GM18519 (cell line): ENCODE data around the gene CLIC1.

Source experiments
- ATAC-seq: cut with Tn5 transposase; IDR thresholded peaks from one replicate; pipeline ENCODE4 v1.9.1; 2021; ENCODE audit warnings: mild to moderate bottlenecking, moderate library complexity; ENCODE audit not compliant: unreplicated experiment, low FRiP score

The CLIC1 gene

DNA sequence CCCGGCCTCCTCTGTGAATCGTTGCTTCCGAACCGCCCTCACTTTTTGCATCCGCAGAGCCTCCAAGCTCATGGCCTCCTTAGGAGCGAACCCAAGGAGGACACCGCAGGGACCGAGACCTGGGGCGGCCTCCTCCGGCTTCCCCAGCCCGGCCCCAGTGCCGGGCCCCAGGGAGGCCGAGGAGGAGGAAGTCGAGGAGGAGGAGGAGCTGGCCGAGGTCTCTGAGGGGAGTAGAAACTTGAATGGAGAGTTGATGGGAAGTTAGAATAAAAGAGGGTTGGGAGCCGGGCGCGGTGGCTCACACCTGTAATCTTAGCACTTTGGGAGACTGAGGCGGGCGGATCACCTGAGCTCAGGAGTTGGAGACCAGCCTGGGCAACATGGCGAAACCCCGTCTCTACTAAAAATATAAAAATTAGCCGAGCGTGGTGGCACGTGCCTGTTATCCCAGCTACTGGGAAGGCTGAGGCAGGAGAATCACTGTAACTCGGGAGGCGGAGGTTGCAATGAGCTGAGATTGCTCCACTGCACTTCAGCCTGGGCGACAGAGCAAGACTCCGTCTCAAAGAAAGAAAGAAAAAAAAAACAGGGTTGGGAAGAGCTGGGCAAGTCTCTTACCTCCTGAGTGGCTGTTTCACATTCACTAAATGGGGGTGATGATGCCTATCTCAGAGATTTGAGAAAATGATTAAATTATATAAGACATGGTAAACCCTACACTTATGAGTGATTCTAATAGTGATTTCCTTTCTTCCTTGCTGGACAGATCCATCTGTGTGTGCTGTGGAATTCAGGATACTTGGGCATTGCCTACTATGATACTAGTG lies 4.3 kb upstream of the CLIC1 start:
- no peak for ATAC-seq

DNA sequence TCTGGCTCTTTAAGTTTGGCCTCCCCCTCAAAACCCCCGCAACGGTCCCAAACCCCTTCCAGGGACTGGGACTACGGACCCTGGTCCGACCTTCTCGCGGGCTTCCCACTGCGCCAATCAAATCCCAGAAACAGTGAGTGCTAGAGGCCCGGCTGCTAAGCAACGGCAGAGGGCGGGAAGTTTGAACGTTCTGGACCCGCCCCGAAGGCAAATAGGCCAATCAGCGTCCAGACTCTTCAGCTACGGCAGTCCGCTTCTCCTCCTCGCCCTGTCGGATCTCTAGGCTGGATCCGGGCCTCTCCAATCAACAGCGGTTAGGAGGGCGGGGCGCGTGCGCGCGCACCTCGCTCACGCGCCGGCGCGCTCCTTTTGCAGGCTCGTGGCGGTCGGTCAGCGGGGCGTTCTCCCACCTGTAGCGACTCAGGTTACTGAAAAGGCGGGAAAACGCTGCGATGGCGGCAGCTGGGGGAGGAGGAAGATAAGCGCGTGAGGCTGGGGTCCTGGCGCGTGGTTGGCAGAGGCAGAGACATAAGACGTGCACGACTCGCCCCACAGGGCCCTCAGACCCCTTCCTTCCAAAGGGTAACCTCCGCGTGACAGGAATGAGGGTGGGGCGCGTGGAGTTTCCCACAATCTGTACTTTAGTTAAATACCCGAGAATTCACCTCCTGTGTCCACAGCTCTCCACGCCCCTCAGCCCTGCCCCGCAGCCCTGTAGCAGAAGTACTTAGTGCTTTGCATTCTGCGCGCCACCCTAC lies 3.5 kb upstream of the CLIC1 start, which contains the start of gene MSH5:
Gene MSH5 (plus strand): TSS at position 367 of the 758 bp plus-strand sequence. CDS start 462 bp downstream, outside the sequence.
- ATAC-seq, result peak; percentile 66

DNA sequence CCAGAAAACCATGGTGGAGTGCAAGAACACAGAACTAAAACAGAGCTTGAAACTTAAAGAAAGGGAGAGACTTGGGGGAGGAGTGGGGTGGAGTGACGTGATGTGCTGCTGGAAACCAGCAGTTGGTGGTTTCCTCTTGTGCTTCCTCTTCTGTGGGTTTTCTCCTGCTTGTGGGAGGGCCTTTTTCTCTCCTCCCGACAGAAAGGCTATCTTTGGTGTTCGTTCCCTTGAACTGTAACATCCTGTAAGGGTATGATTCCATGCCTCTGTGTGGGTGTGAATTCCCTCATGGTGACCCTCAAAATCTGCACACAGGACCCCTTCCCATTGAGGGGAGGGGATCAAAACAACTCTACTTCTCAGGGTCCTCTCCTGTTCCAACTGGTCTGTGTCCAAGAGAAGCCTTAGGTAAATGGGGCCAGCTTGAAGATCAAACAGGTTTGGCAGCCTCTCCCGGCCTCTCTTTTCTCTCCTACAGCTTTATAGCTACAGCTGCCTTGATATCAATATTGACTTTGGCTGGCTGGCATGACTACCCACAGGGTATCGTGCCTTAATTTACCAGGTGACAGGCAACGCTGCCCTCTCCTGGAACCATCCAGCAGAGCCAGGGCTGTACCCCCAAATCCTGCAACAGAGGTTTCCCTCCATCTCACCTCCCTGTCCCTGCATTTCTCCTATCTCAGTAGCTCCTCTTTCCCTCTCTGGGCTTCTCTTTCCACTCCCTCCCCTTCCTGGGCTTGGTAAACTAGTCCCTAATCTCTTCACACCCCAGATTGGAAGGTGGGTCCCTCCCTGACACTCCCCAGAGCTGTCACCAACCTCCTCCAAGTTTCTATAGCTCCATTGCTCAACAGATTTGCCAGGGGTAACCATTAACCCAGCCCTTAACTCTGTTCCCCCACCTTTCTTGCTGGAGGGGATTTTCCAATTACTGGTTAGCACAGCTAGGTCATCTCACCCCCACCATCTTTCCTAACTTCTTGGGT lies 2.0 kb upstream of the CLIC1 start:
- no peak for ATAC-seq

DNA sequence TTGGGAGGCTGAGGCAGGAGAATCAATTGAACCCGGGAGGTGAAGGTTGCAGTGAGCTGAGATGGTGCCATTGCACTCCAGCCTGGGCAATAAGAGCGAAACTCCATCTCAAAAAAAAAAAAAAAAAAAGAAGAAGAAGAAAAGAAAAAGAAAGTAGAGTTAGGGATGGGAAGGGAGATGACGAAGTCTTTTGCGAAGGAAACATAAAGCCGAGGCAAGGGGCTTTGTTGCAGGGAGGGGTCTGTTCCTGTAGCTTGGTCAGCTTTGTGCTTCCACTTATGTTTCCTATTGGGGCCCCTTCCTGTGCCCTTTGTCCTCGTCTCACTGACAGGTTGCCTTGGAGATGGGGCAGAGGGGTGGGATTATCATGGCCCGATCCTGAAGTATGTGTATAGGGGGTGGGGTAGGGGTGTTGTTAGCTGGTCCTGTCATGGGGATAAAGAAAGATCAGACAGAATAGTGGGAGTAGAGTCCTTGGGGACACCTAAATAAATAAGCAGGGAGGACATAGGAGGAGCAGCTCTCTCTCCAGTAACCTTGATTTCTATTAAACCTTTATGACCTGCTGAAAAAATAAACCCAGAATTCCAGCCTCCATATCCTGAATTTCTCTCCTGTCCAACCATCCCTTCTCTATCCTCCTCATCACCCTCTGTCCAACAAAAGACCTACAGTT lies 1.1 kb upstream of the CLIC1 start:
- no peak for ATAC-seq

DNA sequence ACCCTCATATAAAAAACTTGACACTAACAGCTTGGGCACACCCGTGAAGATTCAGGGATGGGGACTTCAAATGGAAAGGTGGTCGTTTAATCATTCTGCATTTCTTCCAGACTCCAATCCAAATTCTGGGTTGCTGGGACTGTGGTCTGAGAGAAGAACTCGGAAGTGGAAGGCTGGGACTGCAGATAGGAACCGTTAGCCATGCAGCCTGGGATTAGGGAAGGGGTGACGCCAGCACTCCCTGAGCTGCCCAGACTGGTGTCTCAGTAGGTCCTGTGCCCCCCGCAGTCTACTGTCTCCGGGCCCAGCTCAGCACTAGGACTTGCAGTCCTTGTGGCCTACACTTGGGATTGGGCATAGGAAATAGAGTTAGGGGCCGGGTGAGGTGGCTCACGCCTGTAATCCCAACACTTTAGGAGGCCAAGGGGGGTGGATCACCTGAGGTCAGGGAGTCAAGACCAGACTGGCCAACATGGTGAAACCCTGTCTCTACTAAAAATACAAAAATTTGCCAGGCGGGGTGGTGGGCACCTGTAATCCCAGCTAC lies 511 bp upstream of the CLIC1 start:
- no peak for ATAC-seq

DNA sequence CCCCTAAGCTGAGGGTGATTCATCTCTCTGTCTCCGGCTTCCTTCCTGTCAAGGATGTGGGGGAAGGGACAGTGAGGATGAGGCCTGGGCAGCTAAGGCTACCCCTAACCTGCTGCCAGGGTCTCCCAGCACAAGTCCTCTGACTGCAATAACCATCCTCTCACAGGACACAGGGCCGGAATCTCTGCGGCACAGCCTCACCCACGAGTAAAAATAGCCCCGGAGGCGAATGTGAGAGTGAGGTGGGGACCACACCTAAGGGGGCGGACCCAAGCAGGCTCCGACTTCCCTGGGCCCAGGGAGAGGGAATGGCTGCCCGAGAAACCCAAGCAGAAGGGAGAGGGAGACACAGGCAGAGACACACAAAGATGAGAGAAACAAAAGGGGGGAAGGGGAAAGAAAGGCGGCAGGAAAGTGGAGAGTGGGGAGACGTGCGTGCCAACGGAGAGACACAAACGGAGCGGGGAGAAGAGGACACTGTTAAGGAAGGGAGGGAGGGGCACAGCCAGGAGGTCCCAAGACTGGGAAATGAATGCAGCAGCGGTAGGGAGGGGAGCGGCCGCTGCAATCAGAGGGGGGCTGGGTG lies 1.4 kb downstream of the CLIC1 start:
- no peak for ATAC-seq

DNA sequence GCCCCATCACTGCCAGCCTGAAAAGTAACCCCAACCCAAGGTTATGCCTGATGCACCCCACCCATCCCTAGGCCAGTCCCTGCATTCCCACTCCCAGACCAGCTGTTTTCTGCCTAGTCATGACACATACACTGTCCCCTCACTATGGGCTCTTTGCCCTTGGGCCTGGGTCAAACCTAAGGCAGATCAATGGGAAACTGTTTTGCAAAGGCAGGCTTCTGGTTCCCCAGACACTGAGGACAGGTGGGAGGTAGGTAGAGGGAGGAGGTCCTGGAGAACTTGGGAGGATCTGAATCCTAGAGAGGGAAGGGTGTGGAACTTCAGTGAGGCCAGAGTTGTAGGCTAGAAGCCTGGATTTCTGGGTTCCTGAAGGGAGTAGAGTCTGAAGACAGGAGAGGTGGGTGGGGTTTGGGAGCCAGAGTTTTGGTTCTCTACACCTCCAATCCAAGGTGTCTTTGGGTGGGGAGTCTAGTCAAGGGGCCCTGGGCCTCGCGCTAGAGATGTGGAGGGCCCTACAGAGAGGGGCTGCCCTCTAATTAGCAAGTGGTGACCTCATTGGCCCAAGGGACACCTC lies 2.0 kb downstream of the CLIC1 start:
- no peak for ATAC-seq

DNA sequence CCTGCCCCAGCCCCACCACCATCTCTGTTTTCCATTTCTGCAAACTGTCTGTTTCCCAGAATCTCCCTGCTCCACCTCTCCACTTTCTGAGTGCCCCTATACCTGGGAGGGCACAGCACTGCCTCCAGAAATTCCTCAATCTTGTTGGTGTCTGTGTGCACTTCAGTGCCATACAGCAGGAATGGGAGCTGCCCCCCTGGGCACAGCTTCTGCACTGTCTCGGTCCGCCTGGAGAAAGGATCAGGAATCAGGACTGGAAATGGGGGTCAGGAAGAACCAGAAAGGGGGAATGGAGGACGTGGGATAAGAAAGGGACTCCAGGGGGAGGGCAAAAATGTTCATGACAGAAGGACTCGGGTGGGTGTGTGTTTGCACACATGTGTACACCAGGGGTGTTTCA lies 2.6 kb downstream of the CLIC1 start:
- ATAC-seq, result no peak

DNA sequence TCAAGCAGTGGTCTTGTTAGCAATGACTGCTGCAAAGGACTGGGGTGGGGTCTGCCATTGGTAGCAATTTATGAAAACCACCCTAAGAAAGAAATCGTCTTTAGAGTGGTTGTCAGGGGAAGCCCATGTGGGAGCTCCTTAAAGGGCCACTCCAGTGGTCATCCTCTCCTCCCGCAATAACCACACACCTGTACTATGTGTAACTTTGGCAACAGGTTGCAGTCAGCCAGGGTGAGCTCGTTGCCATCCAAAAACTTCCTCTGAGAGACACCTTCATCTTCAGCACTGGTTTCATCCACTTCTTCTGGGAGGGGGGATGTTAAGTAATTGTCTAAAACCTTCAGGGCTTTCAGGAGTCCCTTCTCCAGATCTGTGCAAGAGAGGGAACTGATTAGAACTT lies 4.3 kb downstream of the CLIC1 start:
- ATAC-seq, result no peak

DNA sequence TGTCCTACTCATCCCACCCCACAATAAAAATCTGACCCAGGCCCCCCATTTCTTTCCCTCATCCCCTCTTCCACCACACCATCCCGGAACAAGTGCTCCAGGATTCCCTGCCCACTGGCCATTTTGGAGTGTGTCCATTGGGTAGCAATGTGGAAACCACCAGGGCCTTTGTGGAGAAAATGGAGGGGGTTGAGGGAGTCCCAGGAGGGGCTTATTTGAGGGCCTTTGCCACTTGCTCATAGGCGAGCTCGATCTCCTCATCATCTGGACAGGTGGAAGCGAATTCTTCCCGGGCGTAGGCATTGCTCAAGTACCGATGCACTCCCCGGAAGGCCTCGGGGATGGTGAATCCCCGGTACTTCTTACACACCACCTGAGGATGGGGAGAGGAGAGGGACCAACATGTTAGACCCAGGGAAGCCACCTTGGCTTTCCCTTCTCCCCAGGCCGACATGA lies 5.7 kb downstream of the CLIC1 start:
- ATAC-seq, result no peak

DNA sequence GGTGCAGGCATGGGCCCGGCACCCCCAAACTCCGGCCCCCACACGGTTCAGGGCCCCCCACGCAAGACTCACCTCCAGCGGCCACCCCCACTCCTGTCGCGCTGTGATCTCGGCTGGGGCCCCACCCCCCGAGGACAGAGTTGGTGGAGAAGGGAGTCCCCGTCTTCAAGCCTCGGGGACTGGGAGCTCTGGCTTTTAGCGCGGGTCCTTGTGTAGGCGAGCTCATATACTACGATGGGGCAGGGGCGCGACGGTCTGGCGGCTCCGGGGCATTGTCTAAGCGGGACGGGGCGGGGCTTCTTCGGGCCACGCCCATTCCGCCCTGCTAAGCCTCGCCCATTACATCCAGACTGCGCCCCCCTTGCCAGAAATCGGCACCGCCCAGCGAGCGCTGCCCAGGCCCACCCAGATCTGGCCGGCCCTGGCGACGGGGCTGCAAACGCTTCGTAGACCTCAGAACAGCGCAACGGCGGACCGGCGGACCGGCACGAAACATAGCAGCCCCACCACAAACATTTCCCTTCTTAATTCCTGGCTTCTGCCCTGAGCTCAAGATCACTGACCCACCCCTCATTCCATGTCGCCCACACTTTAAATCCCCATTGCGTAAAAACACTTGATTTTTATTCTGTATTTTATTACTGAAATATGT lies 6.2 kb downstream of the CLIC1 start:
- ATAC-seq, result no peak

DNA sequence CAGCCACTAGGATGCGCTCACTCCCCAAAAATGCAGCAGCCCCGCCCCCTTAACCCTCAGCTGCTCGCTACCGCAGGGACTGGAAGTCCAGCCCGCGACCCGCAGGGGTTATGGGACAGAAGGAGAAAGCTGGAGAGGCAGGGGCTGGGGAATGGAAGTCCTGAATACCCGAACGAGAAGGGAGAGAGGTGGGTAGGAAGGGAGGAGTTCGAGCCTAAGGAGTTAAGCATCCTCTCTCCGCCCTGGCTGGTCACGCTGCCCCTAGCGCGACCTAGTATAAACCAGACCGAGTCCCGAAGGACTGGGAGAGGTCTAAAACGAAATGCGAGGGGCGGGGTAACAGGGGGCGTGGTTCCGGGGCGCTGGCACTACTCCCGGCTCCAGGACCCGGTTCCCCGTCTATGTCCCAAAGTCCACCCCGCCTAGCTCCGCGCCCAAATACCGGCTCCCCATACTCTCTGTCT lies 6.8 kb downstream of the CLIC1 start:
- ATAC-seq, result no peak

DNA sequence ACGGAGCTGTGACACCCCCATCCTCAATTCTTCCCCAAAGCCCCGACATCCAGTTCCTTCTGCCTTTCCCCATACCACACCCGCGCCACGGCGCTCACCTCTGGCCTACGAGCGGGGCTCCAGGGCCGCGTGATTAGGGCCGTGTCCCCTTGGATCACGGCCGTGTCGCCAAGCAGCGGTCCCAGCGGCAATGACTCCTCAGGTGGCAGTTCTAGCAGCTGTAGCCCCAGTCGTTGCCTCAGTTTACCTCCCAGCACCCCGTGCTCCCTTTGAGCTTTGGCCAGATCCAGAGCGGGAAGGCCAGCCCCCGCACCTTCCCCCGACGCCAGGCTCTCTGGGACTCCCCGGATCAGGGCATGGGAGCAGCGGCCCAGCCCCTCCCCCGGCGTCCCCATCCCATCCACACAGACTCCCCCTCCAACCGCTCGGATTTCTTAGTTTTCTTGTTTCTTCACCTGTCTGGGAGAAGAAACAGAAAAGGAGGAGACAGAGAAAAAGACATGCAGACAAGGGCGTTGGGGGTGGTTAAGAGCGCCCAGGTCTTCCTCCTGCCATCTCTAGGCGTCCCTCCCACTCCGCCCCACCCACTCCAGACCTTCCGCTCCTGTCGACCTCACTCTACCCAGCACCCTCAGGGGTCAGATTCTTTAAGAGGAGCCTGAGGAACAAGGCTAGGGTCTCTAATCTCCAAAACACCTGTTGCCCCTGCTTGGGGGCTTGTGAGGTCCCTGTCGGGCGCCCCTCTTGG lies 7.4 kb downstream of the CLIC1 start, which contains the start of gene DDAH2:
Gene DDAH2 (minus strand): TSS at position 533 of the 748 bp plus-strand sequence. CDS start 138 bp downstream, at position 395.
- ATAC-seq, result no peak

DNA sequence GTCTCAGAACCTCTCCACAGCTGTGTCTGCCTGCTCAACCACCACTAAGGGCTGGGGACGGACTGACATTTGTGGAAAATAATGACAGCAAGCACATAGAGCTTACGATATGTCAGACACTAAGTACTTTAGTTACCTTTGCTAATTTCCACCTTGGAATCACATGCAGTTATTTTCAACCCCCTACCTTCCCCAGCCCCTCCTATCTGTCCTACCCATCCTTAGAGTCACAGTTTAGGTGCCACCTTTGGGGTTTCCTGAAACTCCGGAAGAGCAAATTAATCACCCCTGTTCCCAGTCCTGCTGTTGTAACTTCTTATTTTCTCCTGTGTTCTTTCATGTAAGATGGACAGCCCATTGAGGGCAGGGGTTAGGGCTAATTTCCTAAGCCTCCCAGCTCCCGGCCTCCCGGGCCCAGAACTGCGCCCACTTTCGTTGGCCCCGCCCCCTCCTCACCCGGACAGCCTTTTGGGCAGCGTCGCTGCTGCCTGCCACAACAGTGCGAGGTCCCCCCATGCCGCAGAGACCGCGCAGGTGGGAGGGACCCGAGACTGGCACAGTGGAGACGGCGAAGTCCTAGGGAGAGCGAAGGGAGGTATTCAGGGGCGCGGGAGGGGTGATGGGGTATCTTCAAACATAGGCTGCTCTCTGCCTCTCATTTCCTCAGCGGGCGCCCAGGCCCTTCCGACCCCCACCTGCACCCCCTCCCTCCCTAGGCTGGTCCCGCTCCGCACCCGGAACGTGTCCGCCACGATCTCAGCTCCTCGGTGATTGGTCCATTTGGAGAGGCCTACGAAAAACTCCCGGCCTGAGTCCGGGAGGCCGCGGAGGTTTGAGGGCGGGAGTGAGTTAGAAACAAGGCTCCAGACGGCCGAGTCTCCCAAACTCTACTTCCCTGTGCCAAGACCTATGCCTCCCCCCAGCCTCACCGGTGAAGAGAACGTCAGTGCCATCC lies 8.3 kb downstream of the CLIC1 start:
- ATAC-seq, result no peak

DNA sequence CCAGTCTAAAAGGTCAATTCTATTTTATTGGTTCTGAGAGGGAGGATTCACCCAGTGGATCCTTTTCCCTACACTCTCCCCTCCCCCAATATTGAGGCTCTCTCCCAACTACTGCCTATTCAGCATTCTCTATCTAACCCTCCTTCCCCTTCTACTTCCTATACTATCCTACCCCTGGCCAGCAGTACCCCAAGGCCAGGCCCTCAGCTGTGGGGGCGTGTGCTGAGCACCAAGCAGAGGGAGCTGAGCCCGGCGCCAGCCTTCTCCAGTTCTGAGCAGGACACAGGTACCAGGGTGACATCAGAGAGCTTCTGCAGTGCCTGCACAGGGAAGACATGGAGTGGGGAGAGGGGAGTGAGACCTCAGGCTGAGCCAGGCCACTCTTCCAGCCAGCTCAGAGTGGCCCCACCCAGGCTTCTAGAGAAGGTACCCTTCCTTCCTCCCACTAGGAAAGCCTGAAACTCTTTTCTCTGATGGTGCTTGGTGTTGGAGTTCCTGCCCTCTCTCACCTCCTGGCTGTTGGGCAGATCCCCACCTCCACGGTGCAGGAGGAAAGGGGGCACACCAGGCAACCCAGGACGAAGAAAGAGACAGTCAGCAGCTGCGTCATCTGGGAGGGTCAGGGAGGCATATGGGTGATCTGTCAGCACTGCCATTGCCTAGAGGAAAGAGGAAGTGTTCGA lies 9.2 kb downstream of the CLIC1 start:
- ATAC-seq, result no peak
